Hepatocyte (in vitro differentiated cells): Measurements from ENCODE around the gene ADGB.

ENCODE experiments used
- CTCF ChIP-seq: fragments of 200-600 bp; sonication (generic); IDR thresholded peaks from 2 replicates; pipeline ENCODE4 v1.5.1; 2016; ENCODE audit warnings: antibody characterized with exemption, mild to moderate bottlenecking; ENCODE audit not compliant: poor library complexity
- EZH2 ChIP-seq: fragments of 200-600 bp; sonication (generic); IDR thresholded peaks from 2 replicates; pipeline ENCODE4 v1.6.1; 2016; ENCODE audit warnings: antibody characterized with exemption, mild to moderate bottlenecking, borderline replicate concordance
- EZH2phosphoT487 ChIP-seq: fragments of 200-600 bp; sonication (generic); IDR thresholded peaks from one replicate; pipeline ENCODE4 v1.6.1; 2018; ENCODE audit warnings: antibody characterized with exemption, mild to moderate bottlenecking, low read depth, moderate library complexity; ENCODE audit not compliant: unreplicated experiment, severe bottlenecking

- no peak for TF ChIP-seq CTCF
- TF ChIP-seq EZH2 = no peak
- TF ChIP-seq EZH2phosphoT487 = no peak
These were observed 6.3 kb upstream of the ADGB start for GRCh38 chr6:146592451-146592850.
